Right lobe of liver (tissue), 4 donors: ENCODE data around the gene KCNAB1.

Experiments
- POLR2A ChIP-seq: fragments of 450-650 bp; IDR thresholded peaks from one replicate; pipeline ENCODE4 v1.6.1; 2017; ENCODE audit warnings: antibody characterized with exemption, mild to moderate bottlenecking
- TF ChIP-seq, protein P1 (sequence below), 4 donors: fragments of 200-600 bp in 3 of 4; fragments of 450-650 bp in 1 of 4; IDR thresholded peaks; one replicate each; pipeline versions ENCODE4 v1.5.1 to v1.8.0; 2016 to 2022; ENCODE audit warnings: antibody characterized with exemption in 4 of 4, mild to moderate bottlenecking in 2 of 4
- donor health status: DM: no; HTN: no; CAD: no.
- donor health status: DM: no; HTN: no; CAD: no.
- donor health status: DM: no; HTN: yes; CAD: no.

DNA sequence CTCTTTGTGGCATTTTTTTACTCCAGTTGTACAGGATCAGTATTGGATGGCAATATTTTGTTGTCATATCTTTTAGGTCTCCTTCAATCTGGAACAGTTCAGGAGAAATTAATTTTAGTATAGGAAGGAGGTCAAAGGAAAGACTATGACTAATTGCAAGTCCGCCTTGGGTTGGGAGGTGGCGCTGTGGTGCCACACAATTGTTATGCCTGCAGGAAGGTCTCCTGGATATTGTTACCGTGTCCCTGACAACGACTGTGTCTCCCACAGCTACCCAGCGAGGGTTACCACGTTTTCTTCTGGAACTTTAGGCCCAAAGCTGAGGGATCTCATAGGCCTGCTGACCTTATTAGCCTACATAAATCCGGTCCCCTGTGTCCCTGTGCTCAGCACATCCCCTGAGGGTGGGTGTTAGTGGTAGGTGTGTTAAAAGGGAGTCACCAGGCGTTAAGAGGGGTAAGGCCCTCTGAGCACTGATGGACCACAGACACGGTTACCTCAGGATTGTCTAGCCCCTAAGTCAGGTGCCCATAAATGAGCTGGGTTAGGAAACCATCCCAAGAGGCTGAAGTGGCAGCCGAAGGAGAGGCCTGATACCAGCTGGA lies 31.5 kb downstream of the KCNAB1 start:
- TF ChIP-seq, protein P1, sequence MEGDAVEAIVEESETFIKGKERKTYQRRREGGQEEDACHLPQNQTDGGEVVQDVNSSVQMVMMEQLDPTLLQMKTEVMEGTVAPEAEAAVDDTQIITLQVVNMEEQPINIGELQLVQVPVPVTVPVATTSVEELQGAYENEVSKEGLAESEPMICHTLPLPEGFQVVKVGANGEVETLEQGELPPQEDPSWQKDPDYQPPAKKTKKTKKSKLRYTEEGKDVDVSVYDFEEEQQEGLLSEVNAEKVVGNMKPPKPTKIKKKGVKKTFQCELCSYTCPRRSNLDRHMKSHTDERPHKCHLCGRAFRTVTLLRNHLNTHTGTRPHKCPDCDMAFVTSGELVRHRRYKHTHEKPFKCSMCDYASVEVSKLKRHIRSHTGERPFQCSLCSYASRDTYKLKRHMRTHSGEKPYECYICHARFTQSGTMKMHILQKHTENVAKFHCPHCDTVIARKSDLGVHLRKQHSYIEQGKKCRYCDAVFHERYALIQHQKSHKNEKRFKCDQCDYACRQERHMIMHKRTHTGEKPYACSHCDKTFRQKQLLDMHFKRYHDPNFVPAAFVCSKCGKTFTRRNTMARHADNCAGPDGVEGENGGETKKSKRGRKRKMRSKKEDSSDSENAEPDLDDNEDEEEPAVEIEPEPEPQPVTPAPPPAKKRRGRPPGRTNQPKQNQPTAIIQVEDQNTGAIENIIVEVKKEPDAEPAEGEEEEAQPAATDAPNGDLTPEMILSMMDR (IDR thresholded peaks at IDR 0.05), result peak; percentile 55 to 71 (median 62)
- no peak for TF ChIP-seq POLR2A
